Right lobe of liver (tissue), 4 donors: Measurements from ENCODE around the gene YIPF5.

Source experiments
- POLR2A ChIP-seq: fragments of 450-650 bp; IDR thresholded peaks from one replicate; pipeline ENCODE4 v1.6.1; 2017; ENCODE audit warnings: antibody characterized with exemption, mild to moderate bottlenecking
- TF ChIP-seq, protein P1 (sequence below), 4 donors: fragments of 200-600 bp in 3 of 4; fragments of 450-650 bp in 1 of 4; IDR thresholded peaks; one replicate each; pipeline versions ENCODE4 v1.5.1 to v1.8.0; 2016 to 2022; ENCODE audit warnings: antibody characterized with exemption in 4 of 4, mild to moderate bottlenecking in 2 of 4
- donor health status: DM: no; HTN: no; CAD: no.
- donor health status: DM: no; HTN: no; CAD: no.
- donor health status: DM: no; HTN: yes; CAD: no.

DNA sequence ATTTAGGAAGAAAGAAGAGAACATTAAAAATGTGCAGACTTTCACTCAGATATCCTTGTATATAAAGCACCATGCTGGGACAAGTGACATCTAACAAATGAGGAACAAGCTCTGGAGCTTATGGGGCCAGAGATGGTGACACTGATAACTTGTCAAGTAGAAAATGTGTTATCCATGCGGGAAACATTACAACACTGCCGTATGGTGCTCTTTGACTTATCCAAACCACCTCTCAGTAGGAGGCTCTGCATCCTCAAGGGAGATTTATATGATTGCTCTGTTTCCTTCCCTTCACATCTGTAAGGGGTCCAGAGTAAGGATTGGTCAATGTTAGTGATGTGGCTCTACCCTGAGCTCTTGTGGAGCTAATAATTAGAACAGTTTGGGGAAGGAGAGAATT is 23.7 kb upstream of the YIPF5 start:
- TF ChIP-seq, protein P1, sequence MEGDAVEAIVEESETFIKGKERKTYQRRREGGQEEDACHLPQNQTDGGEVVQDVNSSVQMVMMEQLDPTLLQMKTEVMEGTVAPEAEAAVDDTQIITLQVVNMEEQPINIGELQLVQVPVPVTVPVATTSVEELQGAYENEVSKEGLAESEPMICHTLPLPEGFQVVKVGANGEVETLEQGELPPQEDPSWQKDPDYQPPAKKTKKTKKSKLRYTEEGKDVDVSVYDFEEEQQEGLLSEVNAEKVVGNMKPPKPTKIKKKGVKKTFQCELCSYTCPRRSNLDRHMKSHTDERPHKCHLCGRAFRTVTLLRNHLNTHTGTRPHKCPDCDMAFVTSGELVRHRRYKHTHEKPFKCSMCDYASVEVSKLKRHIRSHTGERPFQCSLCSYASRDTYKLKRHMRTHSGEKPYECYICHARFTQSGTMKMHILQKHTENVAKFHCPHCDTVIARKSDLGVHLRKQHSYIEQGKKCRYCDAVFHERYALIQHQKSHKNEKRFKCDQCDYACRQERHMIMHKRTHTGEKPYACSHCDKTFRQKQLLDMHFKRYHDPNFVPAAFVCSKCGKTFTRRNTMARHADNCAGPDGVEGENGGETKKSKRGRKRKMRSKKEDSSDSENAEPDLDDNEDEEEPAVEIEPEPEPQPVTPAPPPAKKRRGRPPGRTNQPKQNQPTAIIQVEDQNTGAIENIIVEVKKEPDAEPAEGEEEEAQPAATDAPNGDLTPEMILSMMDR (IDR thresholded peaks at IDR 0.05), result no peak
- no peak for TF ChIP-seq POLR2A
